NK-92 (cell line): ENCODE results near the gene SLC9C1.

Experiments
- DNase-seq: peaks from one replicate; lab custom pipeline; 2025; ENCODE audit not compliant: unreplicated experiment; lab: John Stamatoyannopoulos, UW

The SLC9C1 gene

GRCh38 chr3:112307557-112307956 lies 13.5 kb upstream of the SLC9C1 start:
- no peak for DNase-seq

DNA sequence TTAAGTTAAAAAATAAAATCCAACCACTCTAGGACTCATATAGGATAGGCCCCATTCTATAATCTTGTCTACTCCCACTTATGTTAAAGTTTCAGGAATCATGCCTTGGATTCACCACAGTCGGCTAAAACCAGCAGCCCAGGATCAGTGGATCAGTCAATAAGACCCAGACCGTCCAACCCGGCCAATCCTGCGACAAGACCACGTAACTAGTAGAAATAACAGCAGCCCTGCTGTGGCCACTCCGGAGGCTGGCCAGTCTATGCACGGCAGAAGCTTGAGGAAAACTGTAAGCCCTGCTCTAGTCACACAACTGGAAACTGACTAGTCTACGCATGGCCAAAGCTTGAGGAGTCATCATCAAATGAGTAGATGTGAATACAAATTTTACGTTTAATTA lies 12.8 kb upstream of the SLC9C1 start:
- no peak for DNase-seq

DNA sequence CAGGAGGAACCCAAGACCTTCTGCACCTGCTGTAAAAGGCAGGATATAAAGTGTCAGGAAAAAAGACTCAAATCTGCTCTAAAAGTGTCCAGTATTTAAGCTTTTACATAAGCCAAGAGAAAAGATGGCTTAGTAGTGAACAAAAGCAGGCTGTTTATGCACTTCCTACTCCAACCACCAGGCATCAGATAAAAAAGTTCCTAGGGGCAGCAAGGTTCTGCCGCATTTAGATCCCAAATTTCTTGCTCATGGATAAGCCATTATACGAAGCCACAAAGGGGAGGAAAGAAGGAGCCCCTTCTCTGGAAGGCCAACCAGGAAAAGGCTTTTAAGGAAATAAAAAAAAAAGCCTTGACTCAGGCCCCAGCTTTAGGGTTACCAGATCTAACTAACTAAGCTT lies 10.6 kb upstream of the SLC9C1 start:
- no peak for DNase-seq

DNA sequence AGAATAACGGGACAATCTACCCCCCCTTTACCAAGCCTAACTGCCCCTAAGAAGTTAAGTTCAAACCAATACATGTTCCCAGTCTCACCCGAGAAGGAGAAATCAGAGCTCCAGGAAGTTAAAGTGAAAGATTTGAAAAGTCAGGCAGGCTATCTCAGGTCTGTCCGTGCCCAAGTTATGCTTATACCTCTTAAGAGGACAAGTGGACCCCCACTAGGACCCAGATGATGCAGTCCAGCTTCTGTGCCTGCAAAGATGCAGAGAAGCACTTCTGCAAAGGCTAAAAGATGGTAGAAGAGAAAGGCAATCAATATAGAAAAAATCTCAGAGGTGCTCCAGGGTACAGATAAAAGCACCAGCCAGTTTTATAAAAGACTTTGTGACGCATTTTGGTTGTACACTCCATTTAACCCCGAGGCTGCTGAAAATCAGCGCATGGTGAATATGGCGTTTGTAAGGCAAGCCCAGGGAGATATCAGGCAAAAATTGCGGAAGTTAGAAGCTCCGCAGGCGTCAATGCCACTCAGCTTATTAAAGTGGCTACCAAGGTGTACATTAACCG lies 9.8 kb upstream of the SLC9C1 start:
- DNase-seq = no peak

GRCh38 chr3:112302881-112303763 lies 9.1 kb upstream of the SLC9C1 start:
- no peak for DNase-seq

DNA sequence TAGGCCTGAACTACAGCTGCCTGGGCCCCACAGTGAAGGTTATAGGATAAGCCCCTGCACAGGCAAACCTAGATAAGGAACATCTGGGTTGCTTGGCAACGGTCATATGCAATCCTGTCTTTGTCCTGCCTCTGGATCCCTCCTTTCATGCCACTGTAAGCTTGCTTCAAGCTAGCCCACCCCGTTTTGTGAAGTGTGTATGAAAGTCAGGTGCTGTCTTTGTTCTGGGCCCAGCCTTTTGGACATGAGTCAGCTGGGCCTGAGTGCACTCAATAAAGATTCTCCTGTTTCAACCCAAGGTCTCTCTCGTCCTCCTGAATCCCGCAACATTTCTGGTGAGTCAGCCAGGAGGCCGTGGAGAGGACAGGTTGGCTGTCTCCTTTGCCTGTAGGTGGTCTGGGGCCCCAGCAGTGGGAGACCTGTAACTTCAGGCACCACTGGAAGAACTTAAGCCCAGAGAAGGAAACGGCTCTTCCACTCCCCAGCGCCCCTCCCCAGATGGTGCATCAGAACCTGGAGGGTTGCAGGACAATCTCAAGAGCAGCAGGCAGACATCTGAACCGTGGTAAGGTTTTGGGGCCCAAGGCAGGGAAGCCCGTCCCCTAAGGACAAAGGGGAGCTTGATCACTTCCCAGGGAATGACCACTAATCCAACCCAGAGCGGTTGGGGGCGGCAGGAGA lies 8.3 kb upstream of the SLC9C1 start:
- DNase-seq = no peak

DNA sequence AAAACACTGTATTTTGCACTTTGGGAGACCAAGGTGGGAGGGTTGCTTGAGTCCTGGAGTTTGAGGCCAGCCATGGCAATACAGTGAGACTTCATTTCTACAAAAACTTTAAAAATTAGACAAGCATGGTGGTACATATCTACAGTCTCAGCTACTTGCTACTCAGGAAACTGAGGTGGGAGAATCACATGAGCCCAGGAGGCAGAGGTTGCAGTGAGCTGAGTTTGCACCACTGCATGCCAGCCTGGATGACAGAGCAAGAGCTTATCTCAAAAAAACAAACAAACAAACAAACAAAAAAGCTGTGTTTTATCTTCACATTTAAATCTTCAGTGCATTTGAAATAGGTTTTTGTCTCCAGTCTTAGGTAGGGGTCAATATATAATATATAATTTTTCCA lies 4.8 kb upstream of the SLC9C1 start:
- no peak for DNase-seq

DNA sequence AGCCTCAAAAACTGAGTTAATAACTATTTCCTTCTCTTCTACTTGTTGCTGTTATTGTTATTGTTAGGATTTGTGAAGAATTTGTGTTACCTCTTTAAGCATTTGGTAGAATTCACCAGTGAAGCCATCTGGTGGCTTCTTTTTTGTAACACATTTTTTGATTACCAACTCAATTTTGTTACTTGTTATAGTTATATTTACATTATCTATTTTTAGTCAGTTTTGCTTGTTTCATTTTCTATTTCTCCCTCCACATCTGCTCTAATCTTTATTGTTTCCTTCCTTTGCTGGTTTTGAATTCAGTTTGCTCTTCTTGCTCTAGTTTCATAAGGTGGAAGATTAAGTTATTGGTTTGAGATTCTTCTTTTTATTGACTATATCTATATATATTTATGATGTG lies 3.7 kb upstream of the SLC9C1 start:
- DNase-seq = no peak

DNA sequence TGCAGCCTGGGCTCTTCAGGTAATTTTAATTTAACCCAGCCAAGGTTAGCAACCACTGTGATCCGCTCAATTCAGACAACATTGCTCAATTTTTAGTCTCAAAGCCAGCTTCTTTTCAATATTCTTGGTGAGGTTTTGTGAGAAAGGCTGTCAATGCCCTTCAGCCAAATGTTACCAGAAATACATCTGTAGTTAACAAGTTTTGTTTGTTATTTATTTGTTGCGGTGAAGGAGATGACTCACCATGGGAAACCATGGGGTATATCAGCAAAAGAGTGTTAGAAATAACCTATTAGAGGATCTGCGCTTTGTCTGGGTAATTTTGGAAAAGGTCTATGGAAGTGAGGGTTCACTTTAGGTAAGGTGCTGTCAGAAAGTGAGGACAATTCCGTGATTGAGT lies 5.0 kb downstream of the SLC9C1 start:
- no peak for DNase-seq

DNA sequence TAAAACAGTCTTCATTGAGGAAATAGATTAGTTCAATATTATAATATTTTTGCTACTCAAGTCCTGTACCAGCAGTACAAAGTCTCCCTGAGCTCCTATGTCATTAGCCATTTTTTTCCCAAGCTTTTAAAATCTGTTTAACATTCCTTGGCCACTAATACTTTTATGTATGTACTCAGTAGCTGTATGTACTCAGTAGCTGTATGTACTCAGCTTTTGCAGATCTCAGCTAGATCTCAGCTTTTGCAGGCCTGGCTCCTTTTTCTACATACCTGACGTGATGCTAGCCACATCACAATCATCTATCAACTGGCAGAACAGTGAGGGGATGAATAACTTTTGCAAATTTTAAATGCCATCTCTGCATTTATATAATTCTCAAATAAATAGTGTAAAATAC lies 13.8 kb downstream of the SLC9C1 start:
- DNase-seq = no peak

GRCh38 chr3:112273536-112273935 lies 20.5 kb downstream of the SLC9C1 start:
- DNase-seq = no peak

DNA sequence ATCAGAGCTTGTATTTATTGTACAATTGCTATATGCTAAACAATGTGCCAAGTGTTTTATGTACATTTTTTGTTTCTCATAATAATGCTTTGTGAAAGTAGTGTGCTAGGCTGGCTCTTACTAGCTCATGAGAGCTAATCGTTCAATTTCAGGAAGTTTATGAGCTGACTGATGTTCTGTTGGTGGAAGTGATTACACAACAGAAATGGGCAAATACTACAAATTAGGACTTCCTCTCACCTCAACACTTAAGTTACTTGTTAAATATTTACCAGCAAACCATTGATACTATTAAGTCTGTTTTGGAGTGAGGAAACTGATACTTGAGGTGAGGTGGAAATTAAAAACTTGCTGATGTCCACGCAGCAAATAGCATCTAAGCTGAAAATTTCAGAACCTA lies 32.3 kb downstream of the SLC9C1 start:
- DNase-seq = no peak

DNA sequence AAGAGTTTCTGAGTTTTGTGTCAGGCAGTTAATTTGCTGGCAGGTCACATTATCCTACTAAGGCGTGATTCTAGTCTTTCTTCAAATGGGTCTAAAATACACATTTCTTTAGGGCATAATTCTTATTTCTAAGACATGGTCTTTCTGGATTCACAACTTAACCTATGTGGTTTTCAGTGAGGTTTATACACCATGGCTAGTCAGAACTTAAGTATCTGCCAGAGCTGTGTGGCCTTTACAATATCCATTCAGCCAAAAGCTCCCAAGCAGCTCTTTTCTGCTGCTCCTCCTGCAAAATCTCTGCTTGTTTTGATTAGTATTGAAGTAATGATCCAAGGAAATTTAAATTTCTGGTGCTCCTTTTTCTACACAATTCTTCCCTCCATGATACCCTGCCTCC lies 33.5 kb downstream of the SLC9C1 start:
- DNase-seq = no peak

GRCh38 chr3:112253301-112253971 lies 40.6 kb downstream of the SLC9C1 start:
- DNase-seq = no peak

DNA sequence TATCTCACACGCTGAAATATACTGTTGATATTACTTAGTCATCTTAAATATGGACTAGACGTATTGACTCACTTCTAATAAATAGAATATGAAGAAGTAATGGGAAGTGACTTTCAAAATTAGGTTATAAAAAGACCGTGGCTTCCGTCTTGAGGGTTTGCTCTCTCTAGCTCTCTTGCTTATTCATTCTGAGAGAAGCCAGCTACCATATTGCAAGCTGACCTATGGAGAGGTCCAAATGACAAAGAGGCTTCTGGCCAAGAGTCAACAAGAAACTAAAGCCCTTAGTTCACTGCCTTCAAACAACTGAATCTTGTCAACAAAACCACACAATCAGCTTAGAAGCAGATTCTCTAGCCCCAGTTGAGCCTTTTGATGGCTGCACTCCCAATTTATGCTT lies 46.1 kb downstream of the SLC9C1 start:
- no peak for DNase-seq

- no peak for DNase-seq
Observed at GRCh38 chr3:112247350-112247749, 46.7 kb downstream of the SLC9C1 start.

GRCh38 chr3:112233083-112233482 lies 60.9 kb downstream of the SLC9C1 start:
- DNase-seq = no peak

- DNase-seq = no peak
Observed at GRCh38 chr3:112231727-112232126, 62.3 kb downstream of the SLC9C1 start.

DNA sequence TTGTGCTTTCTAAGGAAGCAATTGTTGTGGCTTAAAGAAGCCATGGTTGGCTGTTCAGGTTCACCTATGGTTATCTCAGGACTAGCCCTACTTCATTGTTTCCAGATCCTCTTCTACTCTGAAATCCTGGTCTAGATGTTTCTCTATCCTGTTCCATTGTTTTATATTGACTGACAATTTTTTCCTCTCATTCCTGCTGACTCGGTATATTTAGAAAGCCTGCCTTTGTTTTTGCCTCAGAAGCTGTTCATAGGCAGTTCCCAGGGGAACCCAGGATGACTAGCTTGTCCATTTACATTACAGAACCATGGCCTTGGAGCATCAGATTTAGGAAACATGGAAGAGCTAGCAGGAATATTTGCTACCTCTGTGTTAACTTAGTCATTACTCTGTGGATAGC lies 64.0 kb downstream of the SLC9C1 start:
- DNase-seq = no peak

GRCh38 chr3:112228786-112229185 lies 65.2 kb downstream of the SLC9C1 start:
- no peak for DNase-seq

DNA sequence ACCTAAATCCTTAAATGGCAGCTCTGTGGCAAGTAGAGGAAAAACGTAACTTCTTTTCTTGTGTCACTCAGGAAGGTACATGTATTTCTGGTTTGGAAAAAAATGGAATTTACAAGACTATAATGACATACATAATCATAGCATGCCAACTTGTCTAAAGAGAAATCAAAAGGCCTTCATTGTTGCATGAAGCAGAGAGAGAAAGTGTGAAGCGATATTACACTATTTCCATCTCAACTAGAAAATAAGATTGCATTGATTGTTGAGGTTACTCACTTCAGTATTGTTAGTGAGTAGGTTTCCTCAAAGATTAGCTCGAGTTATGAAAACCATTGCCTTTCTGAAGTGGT lies 93.7 kb downstream of the SLC9C1 start:
- no peak for DNase-seq
